H1 (cell line): ENCODE results near the gene CDKN2C. TPM values are rescaled to one million over a fixed set of nuclear protein-coding genes. Genes with fewer than 3 reads are reported as not detected.

Experiments
- CTCF ChIA-PET: fragments of 300-600 bp; sonication (Branson Sonifier 250); formaldehyde crosslinking; loops from one replicate; lab custom pipeline; 2021; ENCODE audit not compliant: partially characterized antibody; lab: Charles Lee
- POLR2A ChIA-PET: fragments of 300-600 bp; sonication (Branson Sonifier 250); formaldehyde crosslinking; loops from one replicate; lab custom pipeline; 2021; ENCODE audit warnings: inconsistent platforms; ENCODE audit not compliant: partially characterized antibody; lab: Charles Lee
- DNase-seq, 2 experiments: peaks; one replicate each; pipeline versions ENCODE4 v3.0.0 to v3.0.0-alpha.2; 2010 to 2022; ENCODE audit warnings: low spot score in 2 of 2, low read depth in 1 of 2, mixed read lengths in 1 of 2
- FAIRE-seq: peaks from 2 replicates; lab custom pipeline; 2011; peaks lifted over from hg19 to GRCh38; lab: Jason Lieb, UNC
- H2AFZ ChIP-seq: 2 replicates; pipeline ENCODE4 v1.8.1; 2012; ENCODE audit warnings: low read length, inconsistent platforms
- H2AK5ac ChIP-seq: 2 replicates; pipeline ENCODE4 v1.6.1; 2013; ENCODE audit warnings: low read depth, low read length
- H2BK120ac ChIP-seq: replicated peaks from 2 replicates; pipeline ENCODE3; 2013; ENCODE audit warnings: low read depth, low read length, inconsistent platforms
- H2BK12ac ChIP-seq: 2 replicates; pipeline ENCODE4 v1.6.1; 2013; ENCODE audit warnings: low read depth, low read length
- H2BK15ac ChIP-seq: 2 replicates; pipeline ENCODE4 v1.6.1; 2013; ENCODE audit warnings: low read length
- H2BK20ac ChIP-seq: 2 replicates; pipeline ENCODE4 v1.6.1; 2013; ENCODE audit warnings: low read length
- H2BK5ac ChIP-seq: 2 replicates; pipeline ENCODE4 v1.6.1; 2013; ENCODE audit warnings: low read depth, low read length
- H3K14ac ChIP-seq: 2 replicates; pipeline ENCODE4 v1.6.1; 2013; ENCODE audit warnings: inconsistent platforms; ENCODE audit not compliant: insufficient read length
- H3K18ac ChIP-seq: 2 replicates; pipeline ENCODE4 v1.6.1; 2013; ENCODE audit warnings: low read length; ENCODE audit errors: extremely low read depth
- H3K23ac ChIP-seq: 2 replicates; pipeline ENCODE4 v1.6.1; 2013; ENCODE audit warnings: inconsistent platforms; ENCODE audit not compliant: insufficient read length
- H3K23me2 ChIP-seq: 2 replicates; pipeline ENCODE4 v1.6.1; 2013; ENCODE audit warnings: low read depth, low read length
- H3K27ac ChIP-seq: 2 replicates; pipeline ENCODE4 v1.6.1; 2011; ENCODE audit warnings: low read depth, low read length, inconsistent platforms
- H3K27me3 ChIP-seq, 4 experiments: replicated peaks in 1 of 4; 1 replicate in 1 of 4; 2 replicates in 3 of 4; pipeline versions ENCODE4 v1.6.1 to v1.8.1; 2011 to 2013; ENCODE audit warnings: low read length in 3 of 4, mild to moderate bottlenecking in 3 of 4, inconsistent platforms in 2 of 4, mixed read lengths in 2 of 4, moderate library complexity in 1 of 4; ENCODE audit not compliant: control insufficient read depth in 3 of 4, insufficient read depth in 3 of 4; ENCODE audit errors: extremely low read depth in 1 of 4
- H3K36me3 ChIP-seq, 4 experiments: 2 replicates each; pipeline versions ENCODE4 v1.6.1 to v1.8.1; 2011 to 2013; ENCODE audit warnings: mild to moderate bottlenecking in 4 of 4, low read length in 3 of 4, moderate library complexity in 2 of 4, control low read depth in 1 of 4, inconsistent platforms in 1 of 4; ENCODE audit not compliant: insufficient read depth in 4 of 4, control insufficient read depth in 2 of 4
- H3K4ac ChIP-seq: replicated peaks from 2 replicates; pipeline ENCODE3; 2013; ENCODE audit warnings: low read length, low read depth, mixed read lengths, inconsistent platforms; ENCODE audit not compliant: insufficient read length
- H3K4me1 ChIP-seq, 4 experiments: replicated peaks in 1 of 4; 1 replicate in 1 of 4; 2 replicates in 3 of 4; pipeline versions ENCODE4 v1.6.1 to v1.8.1; 2011 to 2013; ENCODE audit warnings: low read length in 3 of 4, inconsistent platforms in 2 of 4, mixed read lengths in 1 of 4; ENCODE audit not compliant: insufficient read depth in 4 of 4, control insufficient read depth in 3 of 4
- H3K4me2 ChIP-seq, 2 experiments: 2 replicates each; pipeline versions ENCODE4 v1.6.1 to v1.8.1; 2011 to 2013; ENCODE audit warnings: low read depth in 2 of 2, low read length in 2 of 2, control low read depth in 1 of 2, inconsistent platforms in 1 of 2, mild to moderate bottlenecking in 1 of 2; ENCODE audit not compliant: insufficient read depth in 1 of 2
- H3K4me3 ChIP-seq, 4 experiments: fragments of 200-600, 300-600 bp in 1 of 4; sonication (generic), shearing (Covaris generic), sonication (Bioruptor Twin) in 1 of 4; 2 replicates each; pipeline versions ENCODE4 v1.5.1 to v1.8.1; 2011 to 2016; ENCODE audit warnings: low read length in 4 of 4, low read depth in 3 of 4, control low read depth in 2 of 4, inconsistent platforms in 2 of 4, mild to moderate bottlenecking in 2 of 4, mixed read lengths in 1 of 4, moderate library complexity in 1 of 4; ENCODE audit not compliant: insufficient read depth in 2 of 4; ENCODE audit errors: extremely low read depth in 1 of 4
- H3K56ac ChIP-seq: replicated peaks from 2 replicates; pipeline ENCODE3; 2013; ENCODE audit warnings: low read depth, mild to moderate bottlenecking, mixed read lengths, low read length, inconsistent platforms; ENCODE audit not compliant: insufficient read length
- H3K79me1 ChIP-seq: 2 replicates; pipeline ENCODE4 v1.6.1; 2013; ENCODE audit warnings: low read depth, low read length, control low read depth
- H3K79me2 ChIP-seq, 2 experiments: 2 replicates each; pipeline versions ENCODE4 v1.6.1 to v1.8.1; 2012 to 2013; ENCODE audit warnings: low read length in 2 of 2, mild to moderate bottlenecking in 2 of 2, inconsistent platforms in 1 of 2; ENCODE audit not compliant: insufficient read depth in 2 of 2, control insufficient read depth in 1 of 2
- H3K9ac ChIP-seq, 4 experiments: replicated peaks in 1 of 4; 1 replicate in 1 of 4; 2 replicates in 3 of 4; pipeline versions ENCODE4 v1.6.1 to v1.8.1; 2011 to 2013; ENCODE audit warnings: low read depth in 3 of 4, low read length in 3 of 4, control low read depth in 2 of 4, mild to moderate bottlenecking in 2 of 4, moderate library complexity in 2 of 4, inconsistent platforms in 1 of 4; ENCODE audit errors: extremely low read depth in 1 of 4
- H3K9me3 ChIP-seq, 2 experiments: 2 replicates each; pipeline versions ENCODE4 v1.6.1 to v1.8.1; 2012 to 2013; ENCODE audit warnings: mild to moderate bottlenecking in 2 of 2, moderate library complexity in 2 of 2, control low read depth in 1 of 2, inconsistent platforms in 1 of 2, low read depth in 1 of 2, low read length in 1 of 2, mixed read lengths in 1 of 2; ENCODE audit not compliant: insufficient read depth in 2 of 2
- H4K20me1 ChIP-seq, 2 experiments: replicated peaks in 1 of 2; 2 replicates each; pipeline versions ENCODE3 to v1.8.1; 2011 to 2013; ENCODE audit warnings: inconsistent platforms in 2 of 2, low read length in 2 of 2, mild to moderate bottlenecking in 1 of 2; ENCODE audit not compliant: insufficient read depth in 2 of 2, control insufficient read depth in 1 of 2
- H4K5ac ChIP-seq: 2 replicates; pipeline ENCODE4 v1.6.1; 2013; ENCODE audit warnings: low read length, low read depth, mixed read lengths, inconsistent platforms; ENCODE audit not compliant: insufficient read length
- H4K8ac ChIP-seq: 2 replicates; pipeline ENCODE4 v1.8.0; 2013; ENCODE audit warnings: mild to moderate bottlenecking, moderate library complexity, low read length, inconsistent platforms; ENCODE audit not compliant: insufficient read depth; ENCODE audit errors: extremely low read depth
- H4K91ac ChIP-seq: replicated peaks from 2 replicates; pipeline ENCODE3; 2013; ENCODE audit warnings: low read length, mixed read lengths, inconsistent platforms; ENCODE audit not compliant: insufficient read length
- BRCA1 ChIP-seq: IDR thresholded peaks from 2 replicates; pipeline ENCODE4 v1.6.1; 2012; ENCODE audit warnings: low read depth, low read length, improper control_type of control experiment
- CHD1 ChIP-seq: IDR thresholded peaks from 2 replicates; pipeline ENCODE4 v1.6.1; 2012; ENCODE audit warnings: low read depth, low read length, improper control_type of control experiment
- CHD2 ChIP-seq: IDR thresholded peaks from 2 replicates; pipeline ENCODE4 v1.6.1; 2012; ENCODE audit warnings: low read length, improper control_type of control experiment
- CREB1 ChIP-seq: IDR thresholded peaks from 2 replicates; pipeline ENCODE4 v1.6.1; 2012; ENCODE audit warnings: inconsistent platforms
- GTF2F1 ChIP-seq: IDR thresholded peaks from 2 replicates; pipeline ENCODE4 v1.6.1; 2012; ENCODE audit warnings: low read depth, low read length, improper control_type of control experiment, borderline replicate concordance
- HDAC6 ChIP-seq: IDR thresholded peaks from one replicate; pipeline ENCODE4 v1.7.1; 2012; ENCODE audit warnings: low read depth, mild to moderate bottlenecking, inconsistent platforms, low read length, moderate library complexity
- JUND ChIP-seq: IDR thresholded peaks from 2 replicates; pipeline ENCODE4 v1.6.1; 2011; ENCODE audit warnings: mild to moderate bottlenecking, improper control_type of control experiment, low read length
- RFX5 ChIP-seq: IDR thresholded peaks from 2 replicates; pipeline ENCODE4 v1.6.1; 2011; ENCODE audit warnings: low read depth, low read length, improper control_type of control experiment, borderline replicate concordance
- RXRA ChIP-seq: IDR thresholded peaks from 2 replicates; pipeline ENCODE4 v1.6.1; 2011; ENCODE audit warnings: low read depth, mild to moderate bottlenecking, low read length, moderate library complexity; ENCODE audit not compliant: insufficient read depth
- SP1 ChIP-seq: IDR thresholded peaks from 2 replicates; pipeline ENCODE4 v1.6.1; 2011; ENCODE audit warnings: low read depth, low read length
- SUZ12 ChIP-seq: fragments of 200-600 bp; sonication (generic); IDR thresholded peaks from 2 replicates; pipeline ENCODE4 v1.6.1; 2012; ENCODE audit warnings: mild to moderate bottlenecking, inconsistent platforms, low read length, moderate library complexity, mixed read lengths
- TAF1 ChIP-seq: IDR thresholded peaks from 2 replicates; pipeline ENCODE4 v1.6.1; 2011; ENCODE audit warnings: mild to moderate bottlenecking, low read depth, low read length
- YY1 ChIP-seq: IDR thresholded peaks from 2 replicates; pipeline ENCODE4 v1.6.1; 2011; ENCODE audit warnings: low read depth, mild to moderate bottlenecking, low read length
- WGBS, 2 experiments: shearing (Covaris generic) in 1 of 2; methylation state at CpG; one replicate each; pipeline versions ENCODE4 v1.1.6 to v1.1.7; 2013 to 2015; ENCODE audit warnings: low lambda C conversion rate in 2 of 2, mixed read lengths in 2 of 2, inconsistent platforms in 1 of 2, low coverage in 1 of 2, missing lambda C conversion rate in 1 of 2; ENCODE audit not compliant: insufficient replicate concordance in 2 of 2, insufficient coverage in 1 of 2, insufficient read length in 1 of 2; ENCODE audit errors: extremely low coverage in 1 of 2, missing lambda C conversion rate in 1 of 2; 5-methylcytosine and 5-hydroxymethylcytosine counted together
- polyA plus RNA-seq, 7 experiments: library from polyadenylated mRNA; depleted of rRNA in 3 of 7; stranded (reverse) in 5 of 7; unstranded in 2 of 7; fragments of >200 nt in 5 of 7; fragments of 200-250 nt in 2 of 7; gene quantifications; 1 replicate in 5 of 7; 2 replicates in 1 of 7; 4 replicates in 1 of 7; pipeline versions ENCODE4 v1.2.1 to v1.2.3, GENCODE V29; 2011 to 2013; ENCODE audit warnings: missing spikeins in 2 of 7, mixed read lengths in 2 of 7
- total RNA-seq: library from RNA; stranded (reverse); fragmentation: NEBNext Ultra II Directional; extraction: Animal tissue kit (Norgen Biotek cat#: 25700); gene quantifications from 2 replicates; pipeline ENCODE4 v1.2.1, GENCODE V29; 2021
- TF ChIP-seq, protein P1 (sequence below): IDR thresholded peaks from 2 replicates; pipeline ENCODE4 v1.6.1; 2012; ENCODE audit warnings: inconsistent platforms
- TF ChIP-seq, protein P2 (sequence below): IDR thresholded peaks from 2 replicates; pipeline ENCODE4 v1.6.1; 2012; ENCODE audit warnings: inconsistent platforms

The CDKN2C gene
- total and polyA plus RNA-seq, 2 of the 8 experiments (the other 6 are each of a cell fraction or from before 2014, with no cell fraction given), result not detected

DNA sequence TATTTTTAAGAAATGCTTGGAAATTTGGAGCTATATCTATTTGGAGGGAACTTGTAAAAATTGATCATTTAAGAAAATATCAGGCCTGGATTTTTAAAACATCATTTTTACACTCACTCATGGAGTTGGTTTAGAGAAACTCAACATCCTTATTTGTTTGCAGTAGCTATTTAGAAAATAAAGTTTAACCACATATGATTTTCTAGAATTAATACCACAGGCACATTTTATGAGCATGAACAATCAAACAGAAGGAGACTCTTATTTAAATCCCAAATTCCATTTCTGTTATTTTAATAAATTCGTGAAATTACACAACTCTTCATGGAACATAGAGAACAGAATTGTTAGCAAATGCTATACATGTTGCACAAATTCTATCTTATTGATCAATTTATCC lies 3.2 kb downstream of the CDKN2C start:
- no peaks in the 10 kb centered on the region; a peak in 1 of 8 replicates for H3K36me3 ChIP-seq
- H2AFZ ChIP-seq, result no peak overlapping the region
- H3K79me2 ChIP-seq, result no peaks in the 10 kb centered on the region
- H3K9me3 ChIP-seq, result no peaks in the 10 kb centered on the region
- H2BK5ac ChIP-seq, result no peak overlapping the region
- peaks cover 8 to 18% (median 13%) of the 10 kb centered on the region in 4 experiments for H3K4me1 ChIP-seq
- FAIRE-seq (no peak), DNase-seq (no peak)
- no peak overlapping the region for H4K8ac ChIP-seq
- H3K14ac ChIP-seq, result no peak overlapping the region
- CTCF ChIA-PET, result interaction anchor here (1.4 kb wide), 1 partner anchor 13 kb away, joined by 6 read pairs; the partner anchor contains the start of gene FAF1
- 24% methylated on average over 1 of the region's 1 CpG; no CpG with 5 or more reads in 1 of the 2 experiments for WGBS, 2 experiments
- H3K9ac ChIP-seq, result no peak overlapping the region
- no peaks in the 10 kb centered on the region for H3K79me1 ChIP-seq
- H3K27ac ChIP-seq, result no peak overlapping the region
- H4K20me1 ChIP-seq, result peaks cover 10 to 20% of the 10 kb centered on the region in 2 experiments
- peaks cover 58 to 96% (median 81%) of the 10 kb centered on the region in 4 experiments for H3K27me3 ChIP-seq
- H3K18ac ChIP-seq, result no peak overlapping the region
- peaks cover 11% of the 10 kb centered on the region; the same call in 1 of the 2 replicates for H3K23me2 ChIP-seq
- H3K23ac ChIP-seq, result no peak overlapping the region
- no peak overlapping the region for H4K91ac ChIP-seq
- POLR2A ChIA-PET, result interaction anchor here (1.0 to 1.1 kb wide), 2 partner anchors 13 to 44 kb away, joined by 3 to 4 read pairs; partner anchors contain the start of gene FAF1
- H2BK12ac ChIP-seq, result no peak overlapping the region
- no peak overlapping the region for H2BK120ac ChIP-seq
- H4K5ac ChIP-seq, result no peak overlapping the region
- H3K4ac ChIP-seq, result no peak overlapping the region
- H3K56ac ChIP-seq, result no peak overlapping the region
- no peak overlapping the region for H3K4me2 ChIP-seq
- no peak overlapping the region for H2BK15ac ChIP-seq
- H3K4me3 ChIP-seq, result no peak overlapping the region
- no peak overlapping the region for H2AK5ac ChIP-seq
- no peak overlapping the region for H2BK20ac ChIP-seq
- TF ChIP-seq YY1, result no peak
- no peak for TF ChIP-seq GTF2F1
- no peak for TF ChIP-seq SUZ12
- no peak for TF ChIP-seq CHD2
- no peak for TF ChIP-seq JUND
- TF ChIP-seq, protein P1, sequence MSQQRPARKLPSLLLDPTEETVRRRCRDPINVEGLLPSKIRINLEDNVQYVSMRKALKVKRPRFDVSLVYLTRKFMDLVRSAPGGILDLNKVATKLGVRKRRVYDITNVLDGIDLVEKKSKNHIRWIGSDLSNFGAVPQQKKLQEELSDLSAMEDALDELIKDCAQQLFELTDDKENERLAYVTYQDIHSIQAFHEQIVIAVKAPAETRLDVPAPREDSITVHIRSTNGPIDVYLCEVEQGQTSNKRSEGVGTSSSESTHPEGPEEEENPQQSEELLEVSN, result no peak
- TF ChIP-seq RXRA, result no peak
- TF ChIP-seq BRCA1, result no peak
- no peak for TF ChIP-seq CREB1
- no peak for TF ChIP-seq HDAC6
- TF ChIP-seq TAF1, result no peak
- TF ChIP-seq RFX5, result no peak
- TF ChIP-seq, protein P2, sequence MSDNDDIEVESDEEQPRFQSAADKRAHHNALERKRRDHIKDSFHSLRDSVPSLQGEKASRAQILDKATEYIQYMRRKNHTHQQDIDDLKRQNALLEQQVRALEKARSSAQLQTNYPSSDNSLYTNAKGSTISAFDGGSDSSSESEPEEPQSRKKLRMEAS, result no peak
- no peak for TF ChIP-seq SP1
- no peak for TF ChIP-seq CHD1
